GM19463 (cell line): ENCODE measurements around the gene RANBP10.

ENCODE experiments used
- ATAC-seq: cut with Tn5 transposase; IDR thresholded peaks from one replicate; pipeline ENCODE4 v1.9.1; 2021; ENCODE audit warnings: mild to moderate bottlenecking, moderate library complexity; ENCODE audit not compliant: unreplicated experiment

Gene RANBP10

DNA sequence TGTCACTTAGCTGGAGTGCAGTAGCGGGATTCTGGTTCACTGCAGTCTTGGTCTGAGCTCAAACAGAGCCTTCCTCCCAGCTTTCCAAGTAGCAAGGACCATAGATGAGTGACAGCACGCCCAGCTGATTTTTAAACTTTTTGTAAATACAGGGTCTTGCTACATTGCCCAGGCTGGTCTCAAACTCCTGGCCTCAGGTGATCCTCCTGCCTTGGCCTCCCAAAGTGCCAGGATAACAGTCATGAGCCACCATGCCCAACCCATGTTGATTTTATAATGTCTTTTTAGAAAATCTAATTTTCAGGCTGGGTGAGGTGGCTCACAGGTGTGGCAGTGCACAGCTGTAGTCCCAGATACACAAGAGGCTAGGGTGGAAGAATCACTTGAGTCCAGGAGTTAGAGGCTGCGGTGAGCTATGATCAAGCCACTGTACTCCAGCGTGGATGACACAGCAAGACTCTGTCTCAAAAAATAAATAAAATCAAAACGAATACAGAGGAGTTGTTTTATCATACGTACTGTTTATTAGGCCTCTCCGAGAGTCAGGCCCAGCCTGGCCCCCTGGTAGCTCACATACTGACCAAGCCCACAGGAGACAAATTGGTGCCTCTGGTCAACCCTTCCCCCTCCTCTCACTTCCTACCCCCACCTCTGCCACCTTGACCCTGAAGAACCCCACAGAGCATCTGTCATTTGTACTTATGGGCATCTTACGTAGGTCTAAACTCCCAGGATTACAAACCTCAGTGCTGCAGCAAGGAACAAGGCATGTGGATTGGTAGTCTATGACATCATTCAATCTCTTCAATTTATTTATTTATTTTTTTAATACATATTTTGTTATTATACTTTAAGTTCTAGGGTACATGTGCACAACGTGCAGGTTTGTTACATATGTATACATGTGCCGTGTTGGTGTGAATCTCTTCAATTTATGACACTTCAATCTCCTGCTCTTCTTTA is 126.1 kb downstream of the RANBP10 start:
- ATAC-seq, result no peak

DNA sequence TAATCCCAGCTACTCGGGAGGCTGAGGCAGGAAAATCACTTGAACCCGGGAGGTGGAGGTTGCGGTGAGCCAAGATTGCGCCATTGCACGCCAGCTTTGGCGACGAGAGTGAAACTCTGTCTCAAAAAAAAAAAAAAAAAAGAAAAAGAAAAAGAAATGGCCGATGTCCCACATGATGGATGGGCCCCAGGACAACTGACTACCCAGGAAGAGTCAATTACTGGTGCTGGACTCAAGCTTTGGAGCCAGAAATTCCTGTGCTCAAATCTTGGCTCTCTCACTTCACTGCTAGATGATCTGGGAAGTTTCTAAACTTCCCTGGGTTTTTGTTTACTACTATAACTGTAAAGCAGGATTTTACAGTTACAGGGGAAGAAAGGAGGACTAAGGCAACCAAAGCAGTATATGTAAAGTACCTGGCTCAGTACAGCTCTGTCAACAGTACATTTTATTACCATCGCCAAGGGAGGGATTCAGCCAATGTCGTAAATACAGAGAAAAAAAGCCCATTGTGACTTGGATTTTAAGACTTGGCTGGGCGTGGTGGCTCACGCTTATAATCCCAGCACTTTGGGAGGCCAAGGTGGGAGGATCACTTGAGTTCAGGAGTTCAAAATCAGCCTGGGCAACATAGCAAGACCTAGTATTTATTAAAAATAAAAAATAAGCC is 127.9 kb downstream of the RANBP10 start:
- no peak for ATAC-seq

DNA sequence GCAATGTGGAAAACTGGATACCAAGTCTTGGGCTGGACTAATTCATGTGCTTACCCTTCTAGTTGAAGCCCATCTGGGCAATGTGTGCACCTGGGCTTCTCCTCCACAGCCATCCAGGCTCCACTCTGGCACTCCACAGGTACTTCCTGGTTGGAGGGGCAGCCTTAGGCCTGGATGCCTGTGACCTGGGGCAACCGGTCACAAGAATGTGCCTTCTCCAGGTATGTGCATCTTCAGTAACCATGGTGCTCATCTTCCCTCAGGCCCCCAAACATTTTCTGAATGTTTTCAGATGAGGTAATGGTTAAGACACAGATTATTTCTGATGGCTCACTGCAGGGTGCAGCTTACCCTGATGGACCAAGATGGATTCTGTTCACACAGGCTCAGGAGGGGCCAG is 128.6 kb downstream of the RANBP10 start:
- no peak for ATAC-seq

DNA sequence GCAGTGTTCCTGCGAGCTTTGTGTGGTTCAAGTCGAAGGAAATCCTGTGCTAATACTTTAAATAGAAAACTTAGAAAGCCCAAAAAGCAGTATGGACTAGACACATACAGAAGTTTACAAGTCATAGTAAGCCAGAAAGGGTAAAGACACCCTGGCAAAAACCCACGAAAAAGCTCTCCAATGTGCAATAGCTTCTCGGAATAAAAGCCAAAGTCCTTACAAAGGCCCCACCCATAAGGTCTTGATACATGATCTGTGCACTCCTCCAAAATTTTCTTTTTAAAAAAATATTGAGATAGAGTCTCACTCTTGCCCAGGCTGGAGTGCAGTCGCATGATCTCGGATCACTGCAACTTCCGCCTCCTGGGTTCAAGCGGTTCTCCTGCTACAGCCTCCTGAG is 129.4 kb downstream of the RANBP10 start:
- ATAC-seq, result no peak

DNA sequence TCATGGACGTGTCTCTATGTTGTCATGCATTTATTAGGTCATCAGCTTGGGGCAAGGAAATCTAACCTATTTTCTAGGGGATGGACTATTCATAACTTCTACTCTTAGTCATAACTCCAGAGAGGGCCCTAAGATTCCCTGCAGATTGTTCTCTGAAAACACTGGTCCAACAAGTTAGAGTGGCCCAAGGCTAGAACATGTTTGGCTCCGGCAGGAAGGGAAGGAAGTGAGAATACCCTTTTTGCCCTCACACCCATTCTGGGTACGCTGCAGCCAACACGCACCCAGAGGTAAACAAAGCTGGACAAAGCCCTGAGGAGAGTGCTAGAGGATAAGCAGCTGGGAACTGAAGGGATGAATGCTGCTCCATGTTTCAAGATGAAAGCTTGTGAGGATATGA is 129.8 kb downstream of the RANBP10 start:
- ATAC-seq, result no peak

DNA sequence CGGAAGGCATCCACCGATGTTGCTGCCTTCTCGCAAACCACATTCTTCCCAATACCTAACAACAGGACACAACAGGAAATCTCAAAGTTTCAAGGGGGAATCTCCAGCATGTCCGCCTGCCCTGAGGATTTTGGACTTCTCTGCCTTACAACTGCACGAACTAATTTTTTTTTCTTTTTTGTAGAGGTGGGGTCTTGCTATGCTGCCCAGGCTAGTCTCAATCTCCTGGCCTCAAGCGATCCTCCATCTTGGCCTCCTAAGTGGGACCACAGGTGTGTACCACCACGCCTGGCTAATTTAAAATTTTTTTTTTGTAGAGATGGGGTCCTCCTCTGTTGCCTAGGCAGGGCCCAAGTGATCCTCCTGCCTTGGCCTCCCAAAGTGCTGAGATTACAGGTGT is 130.4 kb downstream of the RANBP10 start:
- ATAC-seq, result no peak

DNA sequence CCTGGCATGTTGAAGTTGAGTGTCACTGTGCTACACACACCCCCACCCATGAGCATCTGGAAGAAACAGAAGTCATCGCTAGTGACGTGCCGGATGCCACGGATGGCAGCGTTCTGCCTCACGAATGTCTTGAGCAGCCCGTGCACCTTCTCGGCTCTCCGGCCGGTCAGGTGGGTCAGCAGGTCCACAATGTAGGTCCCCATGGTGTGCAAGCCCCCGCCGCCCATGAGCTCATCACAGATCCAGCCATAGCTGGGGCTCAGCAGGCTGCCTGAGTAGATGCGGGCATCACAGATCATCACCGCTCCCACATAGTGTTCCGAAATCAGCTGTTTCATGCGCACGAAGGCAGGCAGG is 130.8 kb downstream of the RANBP10 start:
- no peak for ATAC-seq

DNA sequence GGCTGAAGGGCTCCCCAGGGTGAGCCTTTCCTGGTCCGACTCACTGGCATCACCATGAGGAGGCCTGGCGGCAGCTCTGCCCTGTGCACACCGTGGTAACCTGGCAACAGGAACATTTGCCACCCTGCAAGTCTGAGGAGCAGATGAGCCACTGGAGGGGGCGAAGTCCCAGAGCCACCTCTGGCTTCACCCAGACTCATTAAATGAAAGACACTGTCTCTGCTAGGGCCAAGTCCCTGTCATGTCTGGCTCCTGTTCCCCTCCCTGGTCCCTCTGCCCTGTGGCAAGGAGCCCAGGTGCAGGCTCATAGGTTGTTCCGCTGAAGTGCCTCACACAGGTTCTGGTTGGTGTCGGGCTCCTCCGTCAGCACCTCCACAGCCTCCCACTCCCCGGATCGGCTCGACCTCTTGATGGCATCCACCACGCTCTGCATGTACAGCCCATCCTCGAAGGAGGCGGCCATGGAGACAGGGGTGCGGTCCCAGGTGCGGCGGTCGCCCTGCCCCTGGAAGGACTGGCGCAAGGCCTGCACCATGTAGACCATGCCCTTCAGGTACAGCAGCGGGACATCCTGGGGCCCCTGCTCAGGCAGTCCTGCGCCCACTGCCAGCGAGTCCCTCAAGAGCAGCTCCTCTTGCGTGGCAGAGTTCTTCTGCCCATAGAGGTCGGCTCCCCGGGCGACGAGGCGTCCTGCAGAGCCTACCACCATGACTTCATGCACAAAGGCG is 131.3 kb downstream of the RANBP10 start:
- no peak for ATAC-seq

DNA sequence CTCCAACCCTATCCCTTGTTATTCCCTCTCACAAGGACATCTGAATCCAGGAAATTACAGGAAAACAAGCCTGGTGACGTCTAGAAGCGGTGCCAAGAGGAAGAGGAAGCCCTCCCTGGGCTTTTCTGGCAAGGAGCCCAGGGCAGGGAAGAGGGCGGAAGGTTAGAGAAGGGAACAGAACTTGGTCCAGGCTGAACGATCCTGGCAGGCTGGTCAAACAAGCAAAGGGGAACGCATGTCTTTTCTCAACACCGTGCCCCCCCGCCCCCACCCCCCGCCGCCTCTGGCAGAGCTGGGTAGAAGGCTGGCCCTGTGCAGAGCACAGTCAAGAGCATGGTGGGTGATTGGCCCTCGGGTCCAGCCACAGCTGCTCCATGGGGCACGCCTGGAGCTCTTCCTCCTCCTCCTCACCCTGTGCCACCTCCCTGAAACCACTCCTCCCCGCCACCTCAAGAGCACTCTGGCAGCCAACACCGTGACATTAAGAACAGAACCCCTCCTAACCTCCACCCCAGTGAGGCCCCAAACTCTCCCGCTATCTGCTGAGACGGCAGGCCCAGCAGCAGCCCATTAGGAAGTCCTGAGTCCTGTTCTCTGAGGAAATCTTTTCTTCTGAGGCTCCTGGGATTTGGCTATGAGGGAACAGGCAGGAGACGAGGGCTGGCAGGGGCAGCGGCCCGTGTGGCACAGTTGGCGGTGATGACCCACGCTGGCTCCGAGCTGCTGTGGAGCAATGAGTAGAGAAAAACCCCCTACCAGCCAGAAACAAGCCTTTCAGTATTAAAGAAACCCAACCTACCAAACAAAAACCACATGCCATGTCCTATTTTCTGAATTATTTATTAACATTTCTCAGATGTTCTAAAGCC is 132.4 kb downstream of the RANBP10 start:
- no peak for ATAC-seq
